ENCODE results near the gene PHKB.
"Not testable (repeated sequence)": the region's sequence is repeated elsewhere in the genome, so short reads cannot be mapped to it uniquely, and the experiment has no call there.

The PHKB gene

DNA sequence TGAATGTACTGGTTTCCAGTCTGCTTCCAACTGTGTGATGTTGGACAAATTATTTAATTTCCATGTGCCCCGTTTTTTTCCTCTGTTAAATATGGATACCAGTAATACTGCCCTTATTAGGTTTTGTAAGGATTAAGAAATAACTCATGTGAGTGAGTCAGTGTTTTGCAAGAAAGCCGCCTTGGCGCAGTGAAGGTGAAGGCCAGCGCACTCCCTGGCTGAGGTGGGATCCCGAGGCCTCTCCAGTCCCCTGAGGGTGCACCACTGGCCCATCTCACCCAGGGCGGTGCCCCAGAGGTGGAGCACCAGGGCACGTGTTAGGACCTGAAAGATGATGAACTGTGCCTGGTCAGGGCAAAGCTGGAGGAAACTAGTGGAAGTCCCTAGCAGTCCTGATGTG, 43.5 kb downstream of the PHKB start:
- in situ Hi-C loops (cut with MboI; ENCODE audit: low sequenced_read_pairs) = no loop called here

DNA sequence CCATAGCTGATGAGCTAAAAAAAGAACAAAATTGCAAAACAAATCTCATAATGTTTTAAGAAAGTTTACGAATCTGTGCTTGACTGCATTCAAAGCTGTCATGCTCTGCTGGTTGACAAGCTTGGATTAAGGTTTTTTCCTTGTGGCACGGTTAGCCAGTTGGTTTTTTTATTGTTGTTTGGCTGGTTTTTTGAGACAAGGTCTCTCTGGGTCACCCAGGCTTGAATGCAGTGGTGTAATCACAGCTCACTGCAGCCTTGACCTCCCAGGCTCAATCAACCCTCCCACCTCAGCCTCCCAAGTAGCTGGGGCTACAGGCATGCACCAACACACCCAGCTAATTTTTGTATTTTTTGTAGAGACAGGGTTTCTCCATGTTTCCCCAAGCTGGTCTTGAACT, 45.7 kb downstream of the PHKB start:
- in situ Hi-C loops (cut with MboI; ENCODE audit: low sequenced_read_pairs) = no loop called here

DNA sequence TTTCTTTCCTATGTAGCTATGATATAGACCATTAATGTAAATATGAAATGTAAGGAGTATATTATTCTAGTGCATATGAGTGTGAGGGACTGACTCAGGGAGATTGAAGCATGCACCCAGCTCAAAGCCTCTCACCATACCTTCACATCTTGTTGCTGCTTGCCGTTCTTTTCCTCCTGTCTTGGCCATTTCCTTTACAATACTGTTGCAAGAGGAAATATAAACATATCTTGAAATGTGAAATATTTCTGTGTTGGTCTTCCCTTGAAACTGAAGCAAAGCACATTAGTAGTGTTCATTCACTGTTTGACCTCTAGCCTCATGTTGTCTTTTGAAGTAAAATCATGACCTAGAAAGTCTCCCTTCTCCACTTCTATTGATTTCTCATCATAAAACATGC, 46.6 kb downstream of the PHKB start:
- in situ Hi-C loops (cut with MboI; ENCODE audit: low sequenced_read_pairs) = no loop called here

DNA sequence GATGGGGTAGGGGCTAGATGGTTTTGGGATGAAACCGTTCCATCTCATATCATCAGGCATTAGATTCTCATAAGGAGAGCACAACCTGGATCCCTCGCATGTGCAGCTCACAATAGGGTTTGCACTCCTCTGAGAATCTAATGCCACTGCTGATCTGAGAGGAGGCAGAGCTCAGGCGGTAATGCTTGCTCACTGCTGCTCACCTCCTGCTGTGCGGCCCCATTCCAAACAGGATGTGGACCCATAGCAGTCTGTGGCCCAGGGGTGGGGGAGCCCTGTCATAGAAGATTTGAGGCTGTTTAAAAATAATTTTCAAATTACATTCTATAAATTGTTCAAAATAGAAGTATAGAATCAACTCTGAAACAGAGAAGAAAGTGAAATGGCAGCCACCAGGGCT, 50.8 kb downstream of the PHKB start:
- in situ Hi-C loops (cut with MboI; ENCODE audit: low sequenced_read_pairs) = no loop called here

DNA sequence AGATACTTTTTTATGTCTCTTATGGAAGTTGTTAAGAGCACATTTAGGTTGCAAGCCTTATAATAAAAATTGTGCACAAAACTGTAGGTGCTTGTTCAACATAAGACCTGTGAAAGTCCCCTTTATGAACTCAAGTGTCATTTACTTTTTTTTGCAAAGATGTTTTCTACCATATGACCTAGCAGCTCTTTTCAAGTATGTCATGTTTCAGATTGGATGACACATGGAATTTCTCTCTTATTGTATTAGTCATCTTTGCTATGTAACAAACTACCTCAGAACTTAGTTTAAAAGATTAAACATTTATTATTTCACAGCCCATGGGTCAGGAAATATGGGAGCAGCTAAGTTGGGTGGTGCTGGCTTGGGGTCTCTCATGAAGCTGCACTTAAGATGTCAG, 57.9 kb downstream of the PHKB start:
- in situ Hi-C loops (cut with MboI; ENCODE audit: low sequenced_read_pairs) = no loop called here

DNA sequence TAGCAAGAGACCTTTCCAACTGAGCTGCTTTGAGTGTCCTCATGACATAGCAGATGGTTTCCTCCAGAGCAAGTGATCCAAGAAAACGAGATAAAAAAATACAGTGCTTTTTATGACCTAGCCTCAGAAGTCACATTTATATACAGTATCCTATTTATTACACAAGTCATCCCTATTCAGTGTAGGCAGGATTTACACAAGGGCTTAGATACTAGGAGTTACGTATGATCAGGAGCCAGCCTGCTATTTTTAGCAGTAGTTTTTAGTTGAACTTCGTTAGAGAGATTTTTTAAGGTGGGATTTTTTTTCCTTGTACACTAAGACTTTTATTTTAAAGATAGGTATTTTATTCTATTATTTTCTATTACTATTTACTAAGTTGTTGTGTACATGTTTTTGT, 58.4 kb downstream of the PHKB start:
- in situ Hi-C loops (cut with MboI; ENCODE audit: low sequenced_read_pairs) = no loop called here

DNA sequence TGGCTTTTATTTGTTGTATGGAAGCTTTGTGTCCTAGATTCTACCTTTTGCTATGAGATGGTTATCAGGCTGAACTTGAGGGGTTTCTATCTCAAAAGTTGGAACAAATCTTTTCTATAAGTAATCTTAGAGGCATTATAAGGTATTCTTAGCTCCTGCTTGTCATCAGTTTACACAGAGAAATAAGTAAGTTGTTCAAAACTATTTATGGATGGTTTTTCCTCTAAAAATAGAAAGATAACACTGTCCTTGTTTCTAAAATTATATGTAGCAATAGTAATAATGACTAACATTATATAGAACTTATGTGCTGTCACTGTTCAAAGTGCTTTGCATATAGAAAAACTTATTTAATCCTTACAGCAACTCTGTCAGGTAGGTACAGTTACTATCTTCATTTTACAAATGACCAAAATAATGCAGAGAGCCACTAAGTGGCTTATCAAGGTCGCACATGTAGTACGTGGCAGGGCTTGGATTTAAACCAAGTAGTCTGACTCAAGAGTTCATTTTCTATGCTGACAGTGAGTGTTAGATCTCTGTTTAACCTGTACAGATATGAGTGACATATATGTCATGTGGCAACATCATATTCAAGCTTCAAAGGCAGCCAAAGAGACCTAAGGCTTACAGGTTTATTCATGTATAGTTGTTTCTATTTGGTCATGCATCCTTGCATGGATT, 59.0 kb downstream of the PHKB start:
- in situ Hi-C loops (cut with MboI; ENCODE audit: low sequenced_read_pairs) = no loop called here

DNA sequence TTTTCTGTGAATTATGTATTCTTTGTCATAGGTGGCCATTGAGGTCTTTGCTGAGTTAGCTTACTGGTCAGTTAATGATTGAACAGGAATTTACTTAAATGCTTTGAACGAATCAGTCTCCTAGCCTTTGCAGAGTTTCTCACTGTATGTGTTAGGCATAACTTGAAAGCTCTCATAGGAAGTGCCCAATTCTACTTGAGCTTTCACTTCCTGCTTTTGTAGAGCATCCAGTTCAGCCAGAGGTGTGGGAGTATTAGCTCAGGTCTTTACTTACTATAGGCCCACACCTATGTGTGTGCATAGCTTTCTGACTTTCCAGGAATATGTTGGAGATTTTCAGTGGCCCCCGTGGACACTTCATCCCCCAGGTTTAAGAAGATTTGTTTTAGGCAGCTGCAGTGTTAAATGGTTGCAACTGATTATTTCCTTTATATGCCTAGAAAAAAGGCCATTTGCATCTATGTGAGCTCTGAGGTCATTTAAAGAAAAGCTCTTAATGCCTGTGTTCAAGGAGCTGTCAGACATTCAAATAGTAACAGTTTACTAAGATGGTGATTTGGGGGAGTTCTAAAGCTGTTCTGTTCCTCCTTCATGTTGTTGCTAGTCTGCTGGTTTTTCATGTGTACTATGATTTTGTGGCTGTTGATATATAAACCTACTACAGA, 62.3 kb downstream of the PHKB start:
- in situ Hi-C loops (cut with MboI; ENCODE audit: low sequenced_read_pairs) = no loop called here

DNA sequence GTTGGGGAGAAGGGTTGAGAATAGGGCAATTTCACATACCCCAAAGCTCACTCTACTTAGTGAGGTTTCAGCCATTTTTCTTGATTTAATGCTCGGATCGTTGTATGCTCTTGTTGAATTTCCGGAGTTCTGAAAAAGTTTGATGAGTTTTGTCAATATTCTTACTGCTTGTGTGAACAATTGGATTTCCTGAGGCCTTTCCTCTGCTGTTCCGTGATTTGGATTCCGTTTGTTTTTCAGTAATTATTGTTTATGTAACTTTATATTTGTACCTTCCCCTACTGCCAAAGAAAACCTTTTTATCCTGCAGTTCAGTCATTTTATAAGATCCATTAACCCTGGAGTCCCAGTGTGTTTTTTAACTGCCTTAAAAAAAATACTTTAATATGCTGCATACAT, 62.9 kb downstream of the PHKB start:
- in situ Hi-C loops (cut with MboI; ENCODE audit: low sequenced_read_pairs) = no loop called here

DNA sequence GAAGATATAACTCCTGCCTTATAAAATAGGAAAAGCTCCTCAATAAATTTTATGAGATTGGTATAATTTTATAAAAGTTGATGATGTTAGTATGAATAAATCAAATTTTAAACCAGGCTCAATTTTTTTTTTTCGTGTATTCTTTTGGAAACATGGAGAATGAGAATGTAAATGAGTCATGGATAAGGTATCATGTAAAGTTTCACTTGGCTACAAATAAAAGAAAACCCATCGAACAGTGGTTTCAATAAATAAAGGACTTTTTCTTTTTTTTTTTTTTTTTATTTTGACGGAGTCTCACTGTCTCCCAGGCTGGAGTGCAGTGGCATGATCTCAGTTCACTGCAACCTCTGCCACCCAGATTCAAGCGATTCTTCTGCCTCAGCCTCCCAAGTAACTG, 67.3 kb downstream of the PHKB start:
- in situ Hi-C loops (cut with MboI; ENCODE audit: low sequenced_read_pairs) = no loop called here

DNA sequence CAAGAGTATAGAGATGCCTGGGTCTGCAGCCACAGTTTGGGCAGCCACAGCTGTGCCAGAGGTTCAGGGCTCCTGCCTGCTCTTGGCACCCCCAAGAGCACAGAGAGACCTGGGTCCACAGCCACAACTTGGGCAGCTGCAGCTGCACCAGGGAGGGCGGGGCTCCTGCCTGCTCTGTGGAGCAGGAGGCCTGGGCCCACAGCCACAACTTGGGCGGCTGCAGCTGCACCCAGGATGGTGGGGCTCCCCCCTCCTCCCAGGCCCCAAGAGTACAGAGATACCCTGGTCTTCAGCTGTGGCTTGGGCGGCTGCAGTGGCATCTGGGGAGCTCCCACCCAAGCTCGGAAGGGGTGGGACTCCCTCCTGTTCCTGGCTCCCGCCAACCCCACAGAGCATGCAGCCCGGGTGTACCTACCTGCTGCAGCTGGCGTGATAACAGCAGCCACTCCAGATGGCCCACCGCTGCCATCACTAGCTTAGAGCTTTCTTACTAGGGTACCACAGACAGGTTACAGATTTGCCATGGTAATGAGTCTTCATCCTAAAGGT, 72.7 kb downstream of the PHKB start:
- in situ Hi-C loops (cut with MboI; ENCODE audit: low sequenced_read_pairs) = no loop called here

DNA sequence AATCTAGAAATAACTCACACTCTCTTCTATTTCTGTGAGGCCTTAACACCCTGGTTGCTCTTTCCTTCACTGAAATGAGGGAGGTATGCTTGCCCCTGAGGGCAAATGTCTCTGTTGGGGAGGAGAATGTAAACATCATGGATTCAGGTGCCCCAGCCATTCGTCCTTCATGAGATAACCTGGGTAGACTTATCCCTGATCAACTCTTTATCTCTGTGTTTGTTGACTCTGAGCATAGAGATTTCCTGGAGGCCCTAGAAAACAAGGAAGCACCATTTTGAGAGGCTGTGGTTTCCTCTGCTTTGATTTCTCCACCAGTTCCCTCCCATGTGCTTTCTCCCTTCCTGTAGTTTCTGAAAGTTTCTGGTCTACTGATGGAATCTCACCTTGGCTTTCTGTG, 77.3 kb downstream of the PHKB start:
- in situ Hi-C loops (cut with MboI; ENCODE audit: low sequenced_read_pairs) = no loop called here

DNA sequence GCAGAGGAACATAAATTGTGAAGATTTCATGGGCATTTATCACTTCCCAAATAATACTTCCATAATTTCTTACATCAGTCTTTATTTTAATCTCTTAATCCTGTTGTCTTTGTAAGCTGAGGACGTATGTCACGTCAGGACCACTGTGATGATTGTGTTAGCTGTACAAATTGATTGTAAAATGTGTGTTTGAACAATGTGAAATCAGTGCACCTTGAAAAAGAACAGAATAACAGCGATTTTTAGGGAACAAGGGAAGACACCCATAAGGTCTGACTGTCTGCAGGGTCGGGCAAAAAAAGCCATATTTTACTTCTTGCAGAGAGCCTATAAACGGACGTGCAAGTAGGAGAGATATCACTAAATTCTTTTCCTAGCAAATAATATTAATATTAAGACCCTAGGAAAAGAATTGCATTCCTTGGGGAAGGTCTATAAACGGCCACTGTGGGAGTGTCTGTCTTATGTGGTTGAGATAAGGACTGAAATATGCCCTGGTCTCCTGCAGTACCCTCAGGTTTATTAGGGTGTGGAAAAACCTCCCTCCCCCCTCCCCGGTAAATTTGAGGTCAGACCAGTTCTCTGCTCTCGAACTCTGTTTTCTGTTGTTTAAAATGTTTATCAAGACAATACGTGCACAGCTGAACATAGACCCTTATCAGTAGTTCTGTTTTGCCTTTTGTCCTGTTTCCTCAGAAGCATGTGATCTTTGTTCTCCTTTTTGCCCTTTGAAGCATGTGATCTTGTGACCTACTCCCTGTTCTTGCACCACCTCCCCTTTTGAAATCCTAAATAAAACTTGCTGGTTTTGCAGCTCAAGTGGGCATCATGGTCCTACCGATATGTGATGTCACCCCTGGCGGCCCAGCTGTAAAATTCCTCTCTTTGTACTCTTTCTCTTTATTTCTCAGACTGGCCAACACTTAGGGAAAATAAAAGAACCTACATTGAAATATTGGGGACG, 78.9 kb downstream of the PHKB start:
- in situ Hi-C loops (cut with MboI; ENCODE audit: low sequenced_read_pairs) = not testable (repeated sequence)

DNA sequence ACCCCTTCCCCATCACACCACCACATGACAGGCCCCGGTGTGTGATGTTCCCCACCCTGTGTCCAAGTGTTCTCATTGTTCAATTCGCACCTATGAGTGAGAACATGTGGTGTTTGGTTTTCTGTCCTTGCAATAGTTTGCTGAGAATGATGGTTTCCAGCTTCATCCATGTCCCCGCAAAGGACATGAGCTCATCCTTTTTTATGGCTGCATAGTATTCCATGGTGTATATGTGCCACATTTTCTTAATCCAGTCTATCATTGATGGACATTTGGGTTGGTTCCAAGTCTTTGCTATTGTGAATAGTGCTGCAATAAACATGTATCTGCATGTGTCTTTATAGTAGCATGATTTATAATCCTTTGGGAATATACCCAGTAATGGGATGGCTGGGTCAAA, 80.0 kb downstream of the PHKB start:
- in situ Hi-C loops (cut with MboI; ENCODE audit: low sequenced_read_pairs) = not testable (repeated sequence)

DNA sequence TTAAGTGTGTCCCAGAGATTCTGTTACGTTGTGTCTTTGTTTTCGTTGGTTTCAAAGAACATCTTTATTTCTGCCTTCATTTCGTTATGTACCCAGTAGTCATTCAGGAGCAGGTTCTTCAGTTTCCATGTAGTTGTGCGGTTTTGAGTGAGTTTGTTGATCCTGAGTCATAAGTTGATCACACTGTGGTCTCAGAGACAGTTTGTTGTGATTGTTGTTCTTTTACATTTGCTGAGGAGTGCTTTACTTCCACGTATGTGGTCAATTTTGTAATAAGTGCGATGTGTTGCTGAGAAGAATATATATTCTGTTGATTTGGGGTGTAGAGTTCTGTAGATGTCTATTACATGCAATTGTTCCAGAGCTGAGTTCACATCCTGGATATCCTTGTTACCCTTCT, 83.1 kb downstream of the PHKB start:
- in situ Hi-C loops (cut with MboI; ENCODE audit: low sequenced_read_pairs) = not testable (repeated sequence)

DNA sequence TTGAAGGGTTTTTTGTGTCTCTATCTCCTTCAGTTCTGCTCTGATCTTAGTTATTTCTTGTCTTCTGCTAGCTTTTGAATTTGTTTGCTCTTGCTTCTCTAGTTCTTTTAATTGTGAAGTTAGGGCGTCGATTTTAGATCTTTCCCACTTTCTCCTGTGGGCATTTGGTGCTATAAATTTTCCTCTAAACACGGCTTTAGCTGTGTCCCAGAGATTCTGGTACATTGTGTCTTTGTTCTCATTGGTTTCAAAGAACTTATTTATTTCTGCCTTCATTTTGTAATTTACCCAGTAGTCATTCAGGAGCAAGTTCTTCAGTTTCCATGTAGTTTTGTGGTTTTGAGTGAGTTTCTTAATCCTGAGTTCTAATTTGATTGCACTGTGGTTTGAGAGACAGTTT, 90.1 kb downstream of the PHKB start:
- in situ Hi-C loops (cut with MboI; ENCODE audit: low sequenced_read_pairs) = not testable (repeated sequence)

DNA sequence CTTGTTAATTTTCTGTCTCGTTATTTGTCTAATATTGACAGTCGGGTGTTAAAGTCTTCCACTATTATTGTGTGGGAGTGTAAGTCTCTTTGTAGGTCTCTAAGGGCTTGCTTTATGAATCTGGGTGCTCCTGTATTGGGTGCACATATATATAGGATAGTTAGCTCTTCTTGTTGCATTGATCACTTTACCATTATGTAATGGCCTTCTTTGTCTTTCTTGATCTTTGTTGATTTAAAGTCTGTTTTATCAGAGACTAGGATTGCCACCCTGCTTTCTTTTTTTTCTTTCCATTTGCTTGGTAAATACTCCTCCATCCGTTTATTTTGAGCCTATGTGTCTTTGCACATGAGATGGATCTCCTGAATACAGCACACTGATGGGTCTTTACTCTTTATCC, 90.6 kb downstream of the PHKB start:
- in situ Hi-C loops (cut with MboI; ENCODE audit: low sequenced_read_pairs) = not testable (repeated sequence)

DNA sequence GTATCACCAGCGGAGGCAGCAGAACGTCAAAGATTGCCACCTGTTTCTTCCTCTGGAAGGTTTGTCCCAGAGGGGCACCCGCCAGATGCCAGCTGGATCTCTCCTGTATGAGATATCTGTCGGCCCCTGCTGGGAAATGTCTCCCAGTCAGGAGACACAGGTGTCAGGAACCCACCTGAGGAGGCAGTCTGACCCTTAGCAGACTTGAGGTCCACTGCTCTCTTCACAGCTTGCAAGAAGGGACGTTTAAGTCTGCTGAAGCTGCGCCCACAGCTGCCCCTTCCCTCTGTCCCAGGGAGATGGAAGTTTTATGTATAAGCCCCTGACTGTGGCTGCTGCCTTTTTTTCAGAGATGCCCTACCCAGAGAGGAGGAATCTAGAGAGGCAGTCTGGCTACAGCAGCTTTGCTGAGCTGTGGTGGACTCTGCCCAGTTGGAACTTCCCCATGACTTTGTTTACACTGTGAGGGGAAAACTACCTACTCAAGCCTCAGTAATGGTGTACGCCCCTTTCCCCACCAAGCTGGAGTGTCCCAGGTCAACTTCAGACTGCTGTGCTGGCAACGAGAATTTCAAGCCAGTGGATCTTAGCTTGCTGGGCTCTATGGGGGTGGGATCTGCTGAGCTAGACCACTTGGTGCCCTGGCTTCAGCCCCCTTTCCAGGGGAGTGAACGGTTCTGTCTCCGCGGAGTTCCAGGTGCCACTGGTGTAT, 92.9 kb downstream of the PHKB start:
- in situ Hi-C loops (cut with MboI; ENCODE audit: low sequenced_read_pairs) = no loop called here

DNA sequence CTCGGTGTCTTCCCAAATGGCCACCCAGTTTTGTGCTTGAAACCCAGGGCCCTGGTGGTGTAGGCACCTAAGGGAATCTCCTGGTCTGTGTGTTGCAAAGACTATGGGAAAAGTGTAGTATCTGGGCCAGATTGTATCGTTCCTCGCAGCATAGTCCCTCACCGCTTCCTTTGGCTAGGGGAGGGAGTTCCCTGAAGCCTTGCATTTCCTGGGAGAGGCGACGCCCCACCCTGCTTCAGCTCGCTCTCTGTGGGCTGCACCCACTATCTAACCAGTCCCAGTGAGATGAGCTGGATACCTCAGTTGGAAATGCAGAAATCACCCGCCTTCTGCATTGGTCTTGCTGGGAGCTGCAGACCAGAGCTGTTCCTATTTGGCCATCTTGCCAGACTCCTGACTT, 93.5 kb downstream of the PHKB start:
- in situ Hi-C loops (cut with MboI; ENCODE audit: low sequenced_read_pairs) = not testable (repeated sequence)

DNA sequence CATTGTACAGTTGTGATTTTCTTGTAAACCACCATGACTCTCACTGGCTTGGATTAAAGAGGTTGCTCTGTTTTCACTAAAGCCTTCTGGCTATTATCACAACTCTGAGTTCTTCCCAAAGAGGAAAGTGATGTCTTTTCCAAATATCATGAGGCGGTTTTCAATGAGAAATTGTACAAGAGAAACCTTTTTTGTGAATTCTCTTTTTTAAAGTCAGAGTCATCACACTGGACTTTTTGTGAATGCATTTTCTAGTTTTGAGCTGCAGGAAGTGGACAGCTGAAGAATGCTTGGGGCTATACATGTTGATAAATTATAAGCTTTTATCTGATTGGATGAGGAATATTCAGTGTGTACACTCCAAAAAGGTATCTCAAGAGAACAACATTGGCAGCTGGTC, 100.2 kb downstream of the PHKB start:
- in situ Hi-C loops (cut with MboI; ENCODE audit: low sequenced_read_pairs) = no loop called here

DNA sequence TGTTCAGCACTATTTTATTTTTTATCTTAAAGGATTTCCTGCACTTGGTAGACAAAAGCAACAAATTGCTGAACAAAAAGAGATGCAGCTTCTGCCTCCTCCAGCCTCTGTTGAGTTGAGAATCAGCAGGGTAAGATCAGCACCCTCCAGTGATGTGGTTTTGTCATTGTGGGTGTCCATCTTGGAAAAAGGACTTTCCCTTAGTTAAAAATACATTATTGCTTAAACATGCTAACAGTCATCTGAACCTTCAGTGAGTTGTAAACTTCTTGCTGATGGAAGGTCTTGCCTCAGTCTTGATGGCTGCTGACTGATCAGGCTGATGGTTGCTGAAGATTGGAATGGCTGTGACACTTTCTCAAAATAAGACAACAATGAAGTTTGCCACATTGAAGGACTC, 101.2 kb downstream of the PHKB start:
- in situ Hi-C loops (cut with MboI; ENCODE audit: low sequenced_read_pairs) = no loop called here

Measured in HL-60/S4 (cell line).